Panc1 (cell line): Measurements from ENCODE around the gene POU3F2.

ENCODE experiments used
- CTCF ChIP-seq: fragments of 450-650 bp; IDR thresholded peaks from 2 replicates; pipeline ENCODE4 v1.5.1; 2017; ENCODE audit warnings: mild to moderate bottlenecking
- POLR2AphosphoS5 ChIP-seq: IDR thresholded peaks from 2 replicates; pipeline ENCODE4 v1.6.1; 2012; ENCODE audit warnings: mild to moderate bottlenecking, low read depth, low read length, moderate library complexity
- SIN3A ChIP-seq: IDR thresholded peaks from 2 replicates; pipeline ENCODE4 v1.6.1; 2012; ENCODE audit warnings: low read depth, mild to moderate bottlenecking, low read length, moderate library complexity, borderline replicate concordance; ENCODE audit not compliant: insufficient read depth

- TF ChIP-seq CTCF, result no peak
- TF ChIP-seq POLR2AphosphoS5, result no peak
- no peak for TF ChIP-seq SIN3A
These were observed 33.5 kb upstream of the POU3F2 start for GRCh38 chr6:98800866-98801265.
